ENCODE measurements around the gene FABP6.

- TF ChIP-seq CTCF (IDR thresholded peaks at IDR 0.05) (no peak), POLR2A (IDR thresholded peaks at IDR 0.05) (no peak)
Observed at GRCh38 chr5:160260006-160260775, 30.9 kb downstream of the FABP6 start.

All from testis (tissue), 2 donors.